ENCODE data around the gene FJX1.

FJX1 gene
- total RNA-seq: 0 reads per million in 2 donors

GRCh38 chr11:35617687-35618496 lies at the start of gene FJX1:
FJX1 (plus strand) TSS chr11:35618460; CDS start chr11:35618637, 177 bp downstream.
- no peak for DNase-seq

- no peak for DNase-seq
Measured at GRCh38 chr11:35571696-35572095, 46.6 kb upstream of the FJX1 start.

GRCh38 chr11:35579557-35580396 lies 38.5 kb upstream of the FJX1 start:
- no peak for DNase-seq

GRCh38 chr11:35580397-35580781 lies 37.9 kb upstream of the FJX1 start:
- DNase-seq: no peak

- DNase-seq: no peak
Measured at GRCh38 chr11:35582033-35582432, 36.2 kb upstream of the FJX1 start.

- DNase-seq: no peak
Measured at GRCh38 chr11:35583126-35583525, 35.1 kb upstream of the FJX1 start.

- DNase-seq: no peak
Measured at GRCh38 chr11:35583843-35584242, 34.4 kb upstream of the FJX1 start.

- DNase-seq: no peak
Measured at GRCh38 chr11:35584321-35584720, 33.9 kb upstream of the FJX1 start.

- no peak for DNase-seq
Measured at GRCh38 chr11:35585416-35585815, 32.8 kb upstream of the FJX1 start.

- DNase-seq: no peak
Measured at GRCh38 chr11:35586222-35586621, 32.0 kb upstream of the FJX1 start.

GRCh38 chr11:35587972-35588371 lies 30.3 kb upstream of the FJX1 start:
- no peak for DNase-seq

- no peak for DNase-seq
Measured at GRCh38 chr11:35588627-35589026, 29.6 kb upstream of the FJX1 start.

GRCh38 chr11:35589281-35589680 lies 29.0 kb upstream of the FJX1 start:
- DNase-seq: no peak

- no peak for DNase-seq
Measured at GRCh38 chr11:35590412-35590811, 27.8 kb upstream of the FJX1 start.

GRCh38 chr11:35593143-35593542 lies 25.1 kb upstream of the FJX1 start:
- no peak for DNase-seq

GRCh38 chr11:35594680-35595079 lies 23.6 kb upstream of the FJX1 start:
- no peak for DNase-seq

GRCh38 chr11:35598254-35599125 lies 19.8 kb upstream of the FJX1 start:
- no peak for DNase-seq

- no peak for DNase-seq
Measured at GRCh38 chr11:35600331-35600838, 17.9 kb upstream of the FJX1 start.

- DNase-seq: no peak
Measured at GRCh38 chr11:35602160-35602793, 16.0 kb upstream of the FJX1 start.

- no peak for DNase-seq
Measured at GRCh38 chr11:35602979-35603378, 15.3 kb upstream of the FJX1 start.

- DNase-seq: no peak
Measured at GRCh38 chr11:35605706-35606105, 12.6 kb upstream of the FJX1 start.

- DNase-seq: no peak
Measured at GRCh38 chr11:35606206-35606605, 12.1 kb upstream of the FJX1 start.

Measured in activated gamma-delta T cell (primary cell).